Measurements from ENCODE around the gene VAMP1.

The VAMP1 gene

GRCh38 chr12:6423267-6424007, 47.0 kb downstream of the VAMP1 start:
- DNase-seq = peak; percentile 85

- DNase-seq = no peak
Observed at GRCh38 chr12:6420364-6420763, 50.1 kb downstream of the VAMP1 start.

DNA sequence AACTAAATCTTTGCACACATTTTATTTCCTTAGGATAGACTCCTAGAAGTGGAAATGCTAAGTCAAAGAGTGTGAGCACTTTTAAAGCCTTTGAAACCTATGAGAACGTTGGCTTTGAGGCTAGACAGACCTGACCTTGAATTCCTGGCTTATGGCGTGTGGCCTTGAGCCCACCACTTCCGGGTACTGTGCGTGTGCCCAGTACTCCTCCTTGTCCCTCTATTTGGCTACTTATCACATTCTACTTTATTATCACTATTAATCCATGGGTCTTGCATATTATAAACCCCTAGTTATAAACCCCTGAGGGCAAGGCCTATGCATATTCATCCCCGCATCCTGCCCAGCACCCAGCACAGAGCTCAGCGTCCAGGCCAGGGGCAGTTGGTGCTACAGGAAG, 51.7 kb downstream of the VAMP1 start:
- DNase-seq = no peak

GRCh38 chr12:6416596-6416995, 53.9 kb downstream of the VAMP1 start:
- DNase-seq = no peak

Data from retina (tissue), 1 donor.